Measurements from ENCODE around the gene CTTNBP2NL. TPM values are rescaled to one million over a fixed set of nuclear protein-coding genes. Genes with fewer than 3 reads are reported as not detected.
"Not testable (repeated sequence)": the region's sequence is repeated elsewhere in the genome, so short reads cannot be mapped to it uniquely, and the experiment has no call there.

The CTTNBP2NL gene
- total and polyA plus RNA-seq, 3 donors from 2014 or later = 13.8 to 19.4 (median 16.3) TPM

GRCh38 chr1:112410673-112411072, 14.7 kb downstream of the CTTNBP2NL start:
- no peak overlapping the region for H3K27ac ChIP-seq
- no peaks in the 10 kb centered on the region for H3K9me3 ChIP-seq
- H3K36me3 ChIP-seq (ENCODE audit: low read depth, missing control alignments) = no peaks in the 10 kb centered on the region
- 86 to 91% methylated on average over 2 of the region's 2 CpGs for WGBS, 2 donors
- no peak for TF ChIP-seq POLR2A (IDR thresholded peaks at IDR 0.05)
- TF ChIP-seq, protein P1, sequence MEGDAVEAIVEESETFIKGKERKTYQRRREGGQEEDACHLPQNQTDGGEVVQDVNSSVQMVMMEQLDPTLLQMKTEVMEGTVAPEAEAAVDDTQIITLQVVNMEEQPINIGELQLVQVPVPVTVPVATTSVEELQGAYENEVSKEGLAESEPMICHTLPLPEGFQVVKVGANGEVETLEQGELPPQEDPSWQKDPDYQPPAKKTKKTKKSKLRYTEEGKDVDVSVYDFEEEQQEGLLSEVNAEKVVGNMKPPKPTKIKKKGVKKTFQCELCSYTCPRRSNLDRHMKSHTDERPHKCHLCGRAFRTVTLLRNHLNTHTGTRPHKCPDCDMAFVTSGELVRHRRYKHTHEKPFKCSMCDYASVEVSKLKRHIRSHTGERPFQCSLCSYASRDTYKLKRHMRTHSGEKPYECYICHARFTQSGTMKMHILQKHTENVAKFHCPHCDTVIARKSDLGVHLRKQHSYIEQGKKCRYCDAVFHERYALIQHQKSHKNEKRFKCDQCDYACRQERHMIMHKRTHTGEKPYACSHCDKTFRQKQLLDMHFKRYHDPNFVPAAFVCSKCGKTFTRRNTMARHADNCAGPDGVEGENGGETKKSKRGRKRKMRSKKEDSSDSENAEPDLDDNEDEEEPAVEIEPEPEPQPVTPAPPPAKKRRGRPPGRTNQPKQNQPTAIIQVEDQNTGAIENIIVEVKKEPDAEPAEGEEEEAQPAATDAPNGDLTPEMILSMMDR (IDR thresholded peaks at IDR 0.05) = no peak
- H3K27me3 ChIP-seq = no peaks in the 10 kb centered on the region
- DNase-seq = no peak
- intact Hi-C loops (cut with DNase I; ENCODE audit: low total_unique reads) = no loop called here
- no peaks in the 10 kb centered on the region for H3K4me1 ChIP-seq
- H3K4me3 ChIP-seq = no peak overlapping the region

DNA sequence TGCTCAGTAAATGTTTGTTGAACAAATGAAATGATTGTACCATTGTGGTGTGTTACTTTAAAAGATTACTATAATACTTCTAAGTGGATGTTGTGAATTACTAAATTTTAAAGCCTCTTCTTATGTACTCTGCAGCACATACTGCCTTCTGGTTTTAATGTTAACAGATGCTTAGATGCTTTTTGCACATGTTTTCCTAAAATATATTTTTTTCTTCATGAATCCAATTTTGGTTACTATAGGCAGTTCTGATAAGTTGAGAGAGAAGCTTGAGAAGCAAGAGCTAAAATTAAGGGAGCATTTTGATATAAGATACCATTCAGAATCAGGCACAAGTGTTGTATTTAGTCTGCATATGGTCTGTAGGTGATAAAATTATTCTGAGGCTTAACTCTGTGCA, 21.3 kb downstream of the CTTNBP2NL start:
- DNase-seq = no peak
- Histone ChIP-seq H3K27me3 (no peaks in the 10 kb centered on the region), H3K4me3 (no peak overlapping the region), H3K9me3 (no peaks in the 10 kb centered on the region), H3K27ac (no peak overlapping the region), H3K4me1 (no peaks in the 10 kb centered on the region), H3K36me3 (ENCODE audit: low read depth, missing control alignments) (peaks cover 3% of the 10 kb centered on the region)
- intact Hi-C loops (cut with DNase I; ENCODE audit: low total_unique reads) = no loop called here
- TF ChIP-seq, protein P1 (IDR thresholded peaks at IDR 0.05) = no peak
- TF ChIP-seq POLR2A (IDR thresholded peaks at IDR 0.05) = no peak

GRCh38 chr1:112418099-112418892, 22.3 kb downstream of the CTTNBP2NL start:
- intact Hi-C loops (cut with DNase I; ENCODE audit: low total_unique reads) = no loop called here
- Histone ChIP-seq H3K4me3 (no peak overlapping the region), H3K27me3 (no peaks in the 10 kb centered on the region), H3K9me3 (no peaks in the 10 kb centered on the region), H3K27ac (no peak overlapping the region), H3K36me3 (ENCODE audit: low read depth, missing control alignments) (peaks cover 3% of the 10 kb centered on the region), H3K4me1 (no peaks in the 10 kb centered on the region)
- no peak for DNase-seq
- TF ChIP-seq, protein P1 (IDR thresholded peaks at IDR 0.05) = no peak
- no peak for TF ChIP-seq POLR2A (IDR thresholded peaks at IDR 0.05)
- WGBS, 2 donors = 78 to 79% methylated on average over 2 of the region's 2 CpGs

DNA sequence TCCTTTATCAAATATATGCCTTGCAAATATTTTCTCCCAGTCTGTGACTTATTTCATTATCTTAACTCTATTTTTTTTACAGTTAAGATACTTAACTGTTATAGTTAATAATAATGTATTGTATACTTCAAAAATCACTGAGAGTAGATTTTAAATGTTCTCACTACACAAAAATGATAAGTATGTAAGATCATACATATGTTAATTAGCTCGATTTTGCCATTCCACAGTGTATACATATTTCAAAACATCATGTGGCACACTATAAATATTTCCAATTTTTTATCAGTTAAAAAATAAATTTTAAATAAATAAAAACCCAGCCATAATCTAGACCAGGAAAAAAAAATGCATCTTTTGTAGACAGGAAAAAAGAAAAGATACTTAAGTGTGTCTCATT, 27.2 kb downstream of the CTTNBP2NL start:
- H3K9me3 ChIP-seq = no peaks in the 10 kb centered on the region
- DNase-seq = no peak
- H3K27ac ChIP-seq = no peak overlapping the region
- H3K4me1 ChIP-seq = no peaks in the 10 kb centered on the region
- no peaks in the 10 kb centered on the region for H3K36me3 ChIP-seq (ENCODE audit: low read depth, missing control alignments)
- no peak overlapping the region for H3K4me3 ChIP-seq
- WGBS, 2 donors = 95 to 98% methylated on average over 1 of the region's 1 CpG
- TF ChIP-seq, protein P1 (IDR thresholded peaks at IDR 0.05) = no peak
- TF ChIP-seq POLR2A (IDR thresholded peaks at IDR 0.05) = no peak
- no peaks in the 10 kb centered on the region for H3K27me3 ChIP-seq
- intact Hi-C loops (cut with DNase I; ENCODE audit: low total_unique reads) = no loop called here

- H3K4me1 ChIP-seq; intact Hi-C loops (cut with DNase I; ENCODE audit: low total_unique reads); H3K4me3 ChIP-seq; DNase-seq; H3K36me3 ChIP-seq (ENCODE audit: low read depth, missing control alignments); H3K27me3 ChIP-seq; H3K9me3 ChIP-seq; H3K27ac ChIP-seq: not testable (repeated sequence)
- 82 to 86% methylated on average over 11 of the region's 11 CpGs for whole genome bisulfite sequencing, 2 donors
Measured at GRCh38 chr1:112423666-112424065, 27.7 kb downstream of the CTTNBP2NL start.

Data from testis (tissue), 3 donors.